ENCODE data around the gene OMP. TPM values are rescaled to one million over a fixed set of nuclear protein-coding genes. Genes with fewer than 3 reads are reported as not detected.

The OMP gene
- total RNA-seq, 2 experiments from 2014 or later: not detected

DNA sequence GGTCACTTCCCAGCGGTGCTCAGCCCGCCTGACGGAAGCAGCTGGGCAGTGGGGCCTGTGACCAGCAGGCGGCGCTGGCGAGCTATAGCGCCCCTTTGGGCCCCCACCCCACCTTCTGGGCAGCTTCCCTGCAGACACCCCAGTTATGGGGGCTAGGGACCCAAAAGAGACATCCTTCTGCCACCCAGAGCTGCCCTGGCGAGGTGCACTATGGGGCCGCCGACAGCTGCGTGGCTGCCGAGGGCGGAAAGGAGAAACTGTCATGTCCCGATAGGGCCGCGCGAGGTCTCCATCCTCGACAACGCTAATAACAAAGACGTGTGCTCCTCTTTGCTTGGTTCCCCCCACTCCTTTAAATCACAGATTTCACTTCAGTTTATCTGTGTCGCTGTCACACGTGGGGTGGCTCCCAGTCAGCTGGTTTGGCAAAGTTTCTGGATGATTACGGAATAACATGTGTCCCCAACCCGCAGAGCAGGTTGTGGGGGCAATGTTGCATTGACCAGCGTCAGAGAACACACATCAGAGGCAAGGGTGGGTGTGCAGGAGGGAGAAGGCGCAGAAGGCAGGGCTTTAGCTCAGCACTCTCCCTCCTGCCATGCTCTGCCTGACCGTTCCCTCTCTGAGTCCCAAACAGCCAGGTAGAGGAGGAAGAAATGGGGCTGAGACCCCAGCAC, 24.7 kb downstream of the OMP start:
- POLR2A ChIA-PET: interaction anchor here (0.6 kb wide), 1 partner anchor 345 kb away, joined by 5 read pairs; no protein-coding TSS in a partner anchor

GRCh38 chr11:77127920-77128691, 25.5 kb downstream of the OMP start, which contains the start of gene MYO7A:
Gene MYO7A, plus strand, starts transcription at chr11:77128246. Its CDS starts 2,389 bp downstream, at chr11:77130635.
- CTCF ChIA-PET: interaction anchor here (1.1 to 7.3 kb wide), 18 partner anchors 8 to 420 kb away, joined by 3 to 75 read pairs (median 6); no protein-coding TSS in a partner anchor
- POLR2A ChIA-PET: interaction anchor here (0.6 kb wide), 1 partner anchor 346 kb away, joined by 5 read pairs; no protein-coding TSS in a partner anchor

More for the DNA sequence above, 24.7 kb downstream of the OMP start:
- CTCF ChIA-PET: interaction anchor here (0.9 to 7.3 kb wide), 27 partner anchors 9 to 441 kb away, joined by 3 to 75 read pairs (median 5); no protein-coding TSS in a partner anchor

DNA sequence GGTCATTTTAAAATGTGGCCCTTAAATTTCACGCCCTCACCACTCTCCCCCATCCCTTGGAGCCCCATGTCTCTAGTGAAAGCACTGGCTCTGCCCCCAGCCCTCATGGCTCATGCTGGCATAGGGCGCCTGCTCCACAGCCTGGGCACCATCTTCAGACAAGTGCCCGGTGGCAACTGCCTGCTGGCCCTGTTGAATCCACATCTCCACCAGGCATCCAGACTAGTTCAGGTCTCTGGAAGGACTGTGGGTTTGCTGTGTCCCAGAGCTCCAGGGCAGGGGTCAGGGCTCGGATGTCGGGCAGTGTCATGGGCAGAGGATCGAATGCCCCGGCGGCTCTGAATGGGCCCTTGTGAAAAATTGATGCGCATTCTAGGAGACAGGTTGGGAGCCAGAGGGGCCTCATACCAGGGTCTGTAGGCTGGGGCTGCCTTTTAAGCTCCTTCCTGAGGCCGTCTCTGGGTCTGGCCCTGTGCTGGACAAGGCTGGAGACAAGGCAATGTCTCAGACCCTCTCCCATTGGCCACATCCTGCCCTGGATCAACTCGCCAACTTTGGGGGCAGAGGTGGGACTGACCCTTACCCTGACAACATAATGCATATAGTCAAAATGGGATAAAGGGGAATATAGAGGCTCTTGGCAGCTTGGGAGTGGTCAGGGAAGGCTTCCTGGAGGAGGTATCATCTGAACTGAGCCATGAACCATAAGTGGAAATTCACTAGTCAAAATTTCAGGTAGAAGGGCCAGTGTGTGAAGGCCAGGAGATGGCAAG, 26.6 kb downstream of the OMP start:
- CTCF ChIA-PET: interaction anchor here (0.6 to 7.3 kb wide), 2 partner anchors 59 to 237 kb away, joined by 3 to 75 read pairs; no protein-coding TSS in a partner anchor
- POLR2A ChIA-PET: no interaction called here

DNA sequence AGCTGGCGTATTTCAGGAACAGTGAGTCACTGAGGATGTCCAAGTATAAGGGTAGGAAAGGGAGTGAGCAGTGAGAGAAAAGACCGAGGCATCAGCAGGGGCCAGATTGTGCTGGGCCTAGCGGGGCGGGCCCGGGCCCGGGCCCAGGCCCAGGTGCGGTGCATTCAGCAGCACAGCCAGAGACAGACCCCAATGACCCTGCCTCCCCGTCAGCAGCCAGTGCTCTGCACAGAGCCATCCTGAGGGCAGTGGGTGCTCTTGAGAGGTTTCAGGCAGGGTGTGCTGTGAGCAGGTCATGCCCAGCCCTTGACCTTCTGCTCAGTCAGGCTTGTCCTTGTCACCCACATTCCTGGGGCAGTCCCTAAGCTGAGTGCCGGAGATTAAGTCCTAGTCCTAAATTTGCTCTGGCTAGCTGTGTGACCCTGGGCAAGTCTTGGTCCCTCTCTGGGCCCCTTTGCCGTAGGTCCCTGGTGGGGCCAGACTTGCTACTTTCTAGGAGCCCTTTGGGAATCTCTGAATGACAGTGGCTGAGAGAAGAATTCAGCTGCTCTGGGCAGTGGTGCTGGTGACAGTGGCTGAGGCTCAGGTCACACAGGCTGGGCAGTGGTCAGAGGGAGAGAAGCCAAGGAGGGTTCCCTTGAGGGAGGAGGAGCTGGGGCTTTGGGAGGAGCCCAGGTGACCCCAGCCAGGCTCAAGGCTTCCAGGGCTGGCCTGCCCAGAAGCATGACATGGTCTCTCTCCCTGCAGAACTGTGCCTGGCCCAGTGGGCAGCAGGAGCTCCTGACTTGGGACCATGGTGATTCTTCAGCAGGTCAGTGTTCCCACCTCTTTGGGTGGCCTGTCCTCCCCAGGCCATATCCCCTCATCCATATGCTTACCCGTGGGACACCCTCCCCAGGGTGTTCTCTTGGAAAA, 27.5 kb downstream of the OMP start:
- CTCF ChIA-PET: interaction anchor here (1.0 to 7.3 kb wide), 2 partner anchors 19 to 58 kb away, joined by 3 to 75 read pairs; no protein-coding TSS in a partner anchor
- POLR2A ChIA-PET: no interaction called here

GRCh38 chr11:77130763-77131513, 28.3 kb downstream of the OMP start:
- CTCF ChIA-PET: interaction anchor here (1.0 to 7.3 kb wide), 2 partner anchors 18 to 57 kb away, joined by 3 to 75 read pairs; no protein-coding TSS in a partner anchor
- POLR2A ChIA-PET: no interaction called here

- ChIA-PET CTCF (interaction anchor here (7.3 kb wide), 1 partner anchor 56 kb away, joined by 75 read pairs; no protein-coding TSS in a partner anchor), POLR2A (no interaction called here)
Observed at GRCh38 chr11:77131560-77131959, 28.9 kb downstream of the OMP start.

- CTCF ChIA-PET: no interaction called here
- POLR2A ChIA-PET: no interaction called here
Observed at GRCh38 chr11:77135069-77135468, 32.4 kb downstream of the OMP start.

- ChIA-PET CTCF (interaction anchor here (1.6 kb wide), 1 partner anchor 9 kb away, joined by 5 read pairs; no protein-coding TSS in a partner anchor), POLR2A (no interaction called here)
Observed at GRCh38 chr11:77136074-77136473, 33.4 kb downstream of the OMP start.

DNA sequence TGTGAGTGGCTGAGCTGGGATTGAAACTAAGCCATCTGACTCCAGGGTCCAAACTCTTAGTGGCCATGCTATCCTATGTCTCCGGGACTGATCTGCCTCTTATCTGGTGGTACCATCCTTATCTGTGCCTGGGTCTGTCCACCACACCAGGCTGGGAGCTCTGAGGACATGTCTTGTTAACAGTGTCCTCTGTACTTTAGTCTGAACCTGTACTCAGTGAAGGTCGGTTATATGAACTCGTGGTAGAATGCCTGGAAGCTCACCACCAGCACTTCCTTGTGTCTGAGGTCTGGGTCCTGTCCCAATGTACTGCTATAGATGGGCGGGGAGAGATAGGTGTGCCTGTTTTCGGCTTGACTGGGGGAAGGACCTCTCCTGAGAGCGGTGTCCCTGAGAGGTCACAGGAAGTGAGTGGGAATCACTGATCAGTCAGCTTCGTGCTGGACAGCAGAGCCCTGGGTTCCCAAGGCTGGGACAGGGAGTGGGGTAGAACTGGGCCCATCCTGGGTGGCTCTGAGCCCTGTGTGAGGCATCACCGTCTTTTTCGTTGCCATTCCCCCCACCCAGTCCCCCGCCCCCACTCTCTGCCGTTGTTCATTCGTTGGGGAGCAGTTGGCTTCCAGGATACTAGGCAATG, 34.3 kb downstream of the OMP start:
- ChIA-PET CTCF (interaction anchor here (1.6 kb wide), 1 partner anchor 10 kb away, joined by 5 read pairs; no protein-coding TSS in a partner anchor), POLR2A (no interaction called here)

DNA sequence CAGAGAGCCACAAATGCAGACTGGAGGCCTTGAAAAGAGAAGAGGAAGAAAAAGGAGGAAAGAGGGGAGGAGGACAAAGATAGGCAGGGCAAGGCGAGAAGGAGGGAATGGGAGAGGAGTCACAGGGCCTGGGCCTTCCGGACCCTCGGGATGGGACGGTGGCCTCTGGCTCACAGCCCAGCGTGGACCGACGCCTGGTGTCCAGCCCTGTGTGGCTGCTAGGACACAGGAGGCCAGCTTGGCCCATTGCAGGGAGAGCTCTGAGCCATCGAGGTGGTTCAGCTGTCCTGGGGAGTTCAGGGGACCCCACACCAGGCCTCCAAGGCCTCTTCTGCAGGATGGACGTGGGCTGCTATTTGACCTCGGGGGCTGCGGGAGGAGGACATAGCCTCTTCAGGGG, 34.8 kb downstream of the OMP start:
- POLR2A ChIA-PET: no interaction called here
- CTCF ChIA-PET: interaction anchor here (1.6 kb wide), 1 partner anchor 10 kb away, joined by 5 read pairs; no protein-coding TSS in a partner anchor

DNA sequence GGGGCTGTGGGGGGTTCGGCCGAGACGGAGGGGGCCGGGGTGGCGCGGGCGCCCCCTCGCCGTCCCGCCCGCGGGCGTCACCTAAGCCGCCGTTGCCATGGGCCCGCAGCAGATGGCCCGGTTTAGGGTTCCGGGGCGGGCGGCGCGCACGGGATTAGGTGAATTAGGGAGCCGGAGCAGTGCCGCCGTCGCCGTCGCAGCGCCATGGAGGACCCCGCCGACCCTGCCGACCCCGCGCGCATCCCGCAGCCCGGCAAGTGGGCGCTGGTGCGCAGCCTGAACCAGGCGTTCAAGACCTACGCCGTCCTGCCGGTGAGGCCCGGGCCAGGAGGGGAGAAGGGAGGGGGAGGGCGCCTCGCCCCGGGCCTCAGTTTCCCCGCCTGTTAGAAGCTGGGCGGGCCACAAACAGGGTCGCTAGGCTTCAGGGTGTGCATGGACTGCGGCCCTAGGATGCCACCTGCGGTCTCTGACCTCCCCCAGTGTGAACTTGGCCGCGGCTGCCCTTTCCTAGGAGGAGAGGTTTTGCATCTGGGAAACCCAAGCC, 35.5 kb downstream of the OMP start:
- ChIA-PET CTCF (no interaction called here), POLR2A (no interaction called here)

GRCh38 chr11:77139201-77139600, 36.6 kb downstream of the OMP start:
- CTCF ChIA-PET: interaction anchor here (1.6 kb wide), 1 partner anchor 12 kb away, joined by 5 read pairs; the partner anchor contains the start of gene MYO7A
- POLR2A ChIA-PET: no interaction called here

DNA sequence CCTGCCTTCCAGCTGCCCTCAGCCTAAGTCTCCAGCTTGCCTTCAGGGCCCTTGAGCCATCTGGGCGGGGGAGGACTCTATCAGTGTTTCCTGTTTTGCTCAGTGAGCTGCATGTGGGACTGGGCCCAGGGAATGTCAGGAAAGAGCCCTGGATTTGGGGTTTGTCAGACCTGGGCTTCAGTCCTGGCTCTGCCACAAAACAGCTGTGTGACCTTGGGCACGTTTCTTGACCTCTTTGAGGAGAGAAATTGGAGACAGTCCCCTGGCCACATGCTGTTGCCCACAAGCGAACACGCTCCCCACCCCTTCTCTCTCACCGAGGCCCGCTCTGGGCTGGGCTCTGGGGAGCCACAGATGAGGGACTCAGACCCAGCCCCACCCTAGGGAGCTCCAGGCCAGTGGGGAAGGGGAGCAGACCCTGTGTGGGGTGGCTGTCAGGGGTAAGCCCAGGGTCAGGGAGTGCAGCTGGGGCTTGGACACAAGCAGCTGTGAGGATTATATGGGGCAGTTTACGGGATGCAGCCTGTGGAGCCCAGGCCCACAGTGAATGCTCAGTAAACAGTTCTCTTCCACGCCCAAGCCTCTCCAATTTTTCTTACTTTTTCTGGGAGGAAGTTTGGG, 37.7 kb downstream of the OMP start:
- ChIA-PET POLR2A (no interaction called here), CTCF (interaction anchor here (1.6 kb wide), 1 partner anchor 13 kb away, joined by 5 read pairs; the partner anchor contains the start of gene MYO7A)

DNA sequence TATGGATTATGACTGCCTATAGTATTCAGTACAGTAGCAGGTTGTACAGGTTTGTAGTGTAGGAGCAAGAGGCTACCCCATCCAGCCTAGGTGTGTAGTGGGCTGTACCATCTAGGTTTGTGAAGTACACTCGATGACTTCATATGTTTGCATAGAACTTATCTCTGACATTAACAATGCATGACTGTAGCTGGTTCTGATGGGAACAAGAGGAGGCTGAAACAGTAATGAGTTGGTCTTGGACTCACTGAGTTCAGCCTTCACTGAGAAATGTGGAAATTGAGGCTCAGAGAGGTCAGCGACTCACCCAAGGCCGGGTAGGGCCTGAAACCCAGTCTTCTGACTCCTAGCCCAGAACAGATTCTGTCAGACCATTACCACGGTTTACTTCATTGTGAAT, 38.4 kb downstream of the OMP start:
- ChIA-PET CTCF (interaction anchor here (1.9 kb wide), 1 partner anchor 14 kb away, joined by 6 read pairs; no protein-coding TSS in a partner anchor), POLR2A (no interaction called here)

DNA sequence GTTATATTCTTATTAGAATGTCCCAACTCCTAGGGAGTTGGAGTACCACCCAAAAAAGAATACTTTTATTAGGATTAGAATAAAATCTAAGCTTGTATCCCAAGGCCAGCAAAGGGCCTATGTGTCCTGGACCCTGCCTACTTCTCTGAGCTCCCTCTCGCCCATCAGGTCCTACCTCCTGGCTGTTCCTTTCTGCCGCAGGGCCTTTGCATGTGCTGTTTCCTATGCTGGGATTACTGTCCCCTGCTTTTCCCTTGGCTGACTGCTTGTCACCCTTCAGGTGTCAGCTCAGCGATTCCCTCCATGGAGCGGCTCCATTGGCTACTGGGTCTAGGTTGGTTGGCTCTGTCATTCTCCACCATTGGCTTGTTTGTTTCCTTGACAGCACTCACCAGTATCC, 38.8 kb downstream of the OMP start:
- POLR2A ChIA-PET: no interaction called here

More for the DNA sequence above, 38.8 kb downstream of the OMP start:
- CTCF ChIA-PET: interaction anchor here (1.9 kb wide), 1 partner anchor 14 kb away, joined by 6 read pairs; no protein-coding TSS in a partner anchor
